ENCODE results near the gene HACD2. TPM values are rescaled to one million over a fixed set of nuclear protein-coding genes. Genes with fewer than 3 reads are reported as not detected.

Gene HACD2
- total and polyA plus RNA-seq, 10 of the 15 experiments (the other 5 are each of a cell fraction or from before 2014, with no cell fraction given), result 9.1 to 30.0 (median 18.8) TPM

- CTCF ChIA-PET, result interaction anchor here (2.9 to 3.3 kb wide), 2 partner anchors 66 to 164 kb away, joined by 6 to 51 read pairs; no protein-coding TSS in a partner anchor
- Histone ChIP-seq H4K20me1 (ENCODE audit: control insufficient read depth, insufficient read depth) (no peaks in the 10 kb centered on the region), H3K79me2 (ENCODE audit: control insufficient read depth, insufficient read depth, low read length) (no peaks in the 10 kb centered on the region), H3K27ac (ENCODE audit: control insufficient read depth, insufficient read depth) (no peak overlapping the region), H3K4me3 (no peak overlapping the region), H3K27me3 (replicated peaks in 1 of 2; ENCODE audit: control insufficient read depth in 2 of 2, insufficient read depth in 2 of 2, low read length in 1 of 2) (no peaks in the 10 kb centered on the region), H2AFZ (ENCODE audit: control insufficient read depth, low read depth, low read length) (no peak overlapping the region), H3K4me2 (ENCODE audit: control insufficient read depth, insufficient read depth) (no peak overlapping the region), H3K9ac (ENCODE audit: control insufficient read depth, insufficient read depth, low read length) (no peak overlapping the region), H3K4me1 (ENCODE audit: control insufficient read depth, insufficient read depth, low read length) (no peaks in the 10 kb centered on the region), H3K9me3 (replicated peaks; ENCODE audit: control insufficient read depth, insufficient read depth, low read length) (no peaks in the 10 kb centered on the region), H3K36me3 (ENCODE audit: control insufficient read depth in 2 of 2, insufficient read depth in 2 of 2, low read length in 1 of 2) (peaks cover 3 to 4% of the 10 kb centered on the region in 2 experiments; a peak in 3 of 4 replicates)
- intact Hi-C loops (cut with micrococcal nuclease; ENCODE audit: unreplicated experiment), result no loop called here
- POLR2A ChIA-PET, result interaction anchor here (0.6 kb wide), 1 partner anchor 69 kb away, joined by 3 read pairs; no protein-coding TSS in a partner anchor
- ATAC-seq (no peak), FAIRE-seq (peak; percentile 44), DNase-seq (ENCODE audit: low read depth, low spot score) (no peak)
- SMC1A ChIA-PET (ENCODE audit: uncharacterized antibody, unreplicated experiment), result interaction anchor here (1.3 kb wide), 1 partner anchor 166 kb away, joined by 3 read pairs; no protein-coding TSS in a partner anchor
- no TSS peak for BruUV-seq (replicated peaks)
- WGBS (ENCODE audit: insufficient coverage, insufficient replicate concordance, low lambda C conversion rate, missing lambda C conversion rate), result 88% methylated on average over 4 of the region's 4 CpGs
- RAD21 ChIA-PET (ENCODE audit: unreplicated experiment), result no interaction called here
- in situ Hi-C loops (cut with MboI), result no loop called here
- no peak for TF ChIP-seq SMAD1 (IDR thresholded peaks at IDR 0.05; ENCODE audit: low read depth, partially characterized antibody)
- TF ChIP-seq, protein P1, sequence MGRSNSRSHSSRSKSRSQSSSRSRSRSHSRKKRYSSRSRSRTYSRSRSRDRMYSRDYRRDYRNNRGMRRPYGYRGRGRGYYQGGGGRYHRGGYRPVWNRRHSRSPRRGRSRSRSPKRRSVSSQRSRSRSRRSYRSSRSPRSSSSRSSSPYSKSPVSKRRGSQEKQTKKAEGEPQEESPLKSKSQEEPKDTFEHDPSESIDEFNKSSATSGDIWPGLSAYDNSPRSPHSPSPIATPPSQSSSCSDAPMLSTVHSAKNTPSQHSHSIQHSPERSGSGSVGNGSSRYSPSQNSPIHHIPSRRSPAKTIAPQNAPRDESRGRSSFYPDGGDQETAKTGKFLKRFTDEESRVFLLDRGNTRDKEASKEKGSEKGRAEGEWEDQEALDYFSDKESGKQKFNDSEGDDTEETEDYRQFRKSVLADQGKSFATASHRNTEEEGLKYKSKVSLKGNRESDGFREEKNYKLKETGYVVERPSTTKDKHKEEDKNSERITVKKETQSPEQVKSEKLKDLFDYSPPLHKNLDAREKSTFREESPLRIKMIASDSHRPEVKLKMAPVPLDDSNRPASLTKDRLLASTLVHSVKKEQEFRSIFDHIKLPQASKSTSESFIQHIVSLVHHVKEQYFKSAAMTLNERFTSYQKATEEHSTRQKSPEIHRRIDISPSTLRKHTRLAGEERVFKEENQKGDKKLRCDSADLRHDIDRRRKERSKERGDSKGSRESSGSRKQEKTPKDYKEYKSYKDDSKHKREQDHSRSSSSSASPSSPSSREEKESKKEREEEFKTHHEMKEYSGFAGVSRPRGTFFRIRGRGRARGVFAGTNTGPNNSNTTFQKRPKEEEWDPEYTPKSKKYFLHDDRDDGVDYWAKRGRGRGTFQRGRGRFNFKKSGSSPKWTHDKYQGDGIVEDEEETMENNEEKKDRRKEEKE (IDR thresholded peaks at IDR 0.05), result no peak
- no peak for TF ChIP-seq RBBP5 (conservative IDR thresholded peaks at IDR 0.05)
- TF ChIP-seq, protein P2, sequence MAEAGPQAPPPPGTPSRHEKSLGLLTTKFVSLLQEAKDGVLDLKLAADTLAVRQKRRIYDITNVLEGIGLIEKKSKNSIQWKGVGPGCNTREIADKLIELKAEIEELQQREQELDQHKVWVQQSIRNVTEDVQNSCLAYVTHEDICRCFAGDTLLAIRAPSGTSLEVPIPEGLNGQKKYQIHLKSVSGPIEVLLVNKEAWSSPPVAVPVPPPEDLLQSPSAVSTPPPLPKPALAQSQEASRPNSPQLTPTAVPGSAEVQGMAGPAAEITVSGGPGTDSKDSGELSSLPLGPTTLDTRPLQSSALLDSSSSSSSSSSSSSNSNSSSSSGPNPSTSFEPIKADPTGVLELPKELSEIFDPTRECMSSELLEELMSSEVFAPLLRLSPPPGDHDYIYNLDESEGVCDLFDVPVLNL (IDR thresholded peaks at IDR 0.05; ENCODE audit: low read depth, low read length), result no peak
- TF ChIP-seq ZBTB33 (IDR thresholded peaks at IDR 0.05), result no peak
- TF ChIP-seq ASH2L (IDR thresholded peaks at IDR 0.05; ENCODE audit: borderline replicate concordance, low read depth), result no peak
- TF ChIP-seq, protein P3, sequence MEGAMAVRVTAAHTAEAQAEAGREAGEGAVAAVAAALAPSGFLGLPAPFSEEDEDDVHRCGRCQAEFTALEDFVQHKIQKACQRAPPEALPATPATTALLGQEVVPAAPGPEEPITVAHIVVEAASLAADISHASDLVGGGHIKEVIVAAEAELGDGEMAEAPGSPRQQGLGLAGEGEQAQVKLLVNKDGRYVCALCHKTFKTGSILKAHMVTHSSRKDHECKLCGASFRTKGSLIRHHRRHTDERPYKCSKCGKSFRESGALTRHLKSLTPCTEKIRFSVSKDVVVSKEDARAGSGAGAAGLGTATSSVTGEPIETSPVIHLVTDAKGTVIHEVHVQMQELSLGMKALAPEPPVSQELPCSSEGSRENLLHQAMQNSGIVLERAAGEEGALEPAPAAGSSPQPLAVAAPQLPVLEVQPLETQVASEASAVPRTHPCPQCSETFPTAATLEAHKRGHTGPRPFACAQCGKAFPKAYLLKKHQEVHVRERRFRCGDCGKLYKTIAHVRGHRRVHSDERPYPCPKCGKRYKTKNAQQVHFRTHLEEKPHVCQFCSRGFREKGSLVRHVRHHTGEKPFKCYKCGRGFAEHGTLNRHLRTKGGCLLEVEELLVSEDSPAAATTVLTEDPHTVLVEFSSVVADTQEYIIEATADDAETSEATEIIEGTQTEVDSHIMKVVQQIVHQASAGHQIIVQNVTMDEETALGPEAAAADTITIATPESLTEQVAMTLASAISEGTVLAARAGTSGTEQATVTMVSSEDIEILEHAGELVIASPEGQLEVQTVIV (IDR thresholded peaks at IDR 0.05; ENCODE audit: borderline replicate concordance, partially characterized antibody), result no peak
- no peak for TF ChIP-seq RCOR1 (conservative IDR thresholded peaks at IDR 0.05; ENCODE audit: low read depth, low read length)
- TF ChIP-seq NFYB (IDR thresholded peaks at IDR 0.05; ENCODE audit: insufficient read depth, low read depth, low read length), result no peak
- TF ChIP-seq SREBF2 (IDR thresholded peaks at IDR 0.05; ENCODE audit: low read length), result no peak
- no peak for TF ChIP-seq MYC (IDR thresholded peaks at IDR 0.05; ENCODE audit: insufficient read depth, insufficient read length, insufficient replicate concordance, low read length, severe bottlenecking)
These were observed 92.8 kb downstream of the HACD2 start for GRCh38 chr3:123491966-123492587.
